Measurements from ENCODE around the gene PPFIBP1. TPM values are rescaled to one million over a fixed set of nuclear protein-coding genes. Genes with fewer than 3 reads are reported as not detected.

PPFIBP1 gene
- total and polyA plus RNA-seq, 9 of the 15 experiments (the other 6 are each of a cell fraction or from before 2014, with no cell fraction given), result 0.46 to 3.5 (median 1.8) TPM

GRCh38 chr12:27572486-27573255 is 48.7 kb downstream of the PPFIBP1 start (continued):
- TF ChIP-seq ZNF592 (IDR thresholded peaks at IDR 0.05) (no peak), NBN (IDR thresholded peaks at IDR 0.05; ENCODE audit: low read depth) (no peak), DNMT1 (IDR thresholded peaks at IDR 0.05) (no peak), KHSRP (IDR thresholded peaks at IDR 0.05) (no peak), MTA2 (IDR thresholded peaks at IDR 0.05; ENCODE audit: low read depth) (no peak), BMI1 (IDR thresholded peaks at IDR 0.05; ENCODE audit: low read length) (no peak), PML (IDR thresholded peaks at IDR 0.05; ENCODE audit: low read length) (no peak), NRF1 (conservative IDR thresholded peaks at IDR 0.05 in 1 of 2, IDR thresholded peaks at IDR 0.05 in 1 of 2) (no peak), RBM22 (IDR thresholded peaks at IDR 0.05; ENCODE audit: low read depth, low read length, poor library complexity, severe bottlenecking) (no peak), WHSC1 (IDR thresholded peaks at IDR 0.05; ENCODE audit: low read length) (no peak)
- TF ChIP-seq, protein P1, sequence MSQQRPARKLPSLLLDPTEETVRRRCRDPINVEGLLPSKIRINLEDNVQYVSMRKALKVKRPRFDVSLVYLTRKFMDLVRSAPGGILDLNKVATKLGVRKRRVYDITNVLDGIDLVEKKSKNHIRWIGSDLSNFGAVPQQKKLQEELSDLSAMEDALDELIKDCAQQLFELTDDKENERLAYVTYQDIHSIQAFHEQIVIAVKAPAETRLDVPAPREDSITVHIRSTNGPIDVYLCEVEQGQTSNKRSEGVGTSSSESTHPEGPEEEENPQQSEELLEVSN (IDR thresholded peaks at IDR 0.05; ENCODE audit: borderline replicate concordance in 1 of 2, extremely low read depth in 1 of 2, insufficient read depth in 1 of 2, insufficient read length in 1 of 2, low read depth in 1 of 2, low read length in 1 of 2, poor library complexity in 1 of 2, severe bottlenecking in 1 of 2), result no peak
- TF ChIP-seq, protein P2, sequence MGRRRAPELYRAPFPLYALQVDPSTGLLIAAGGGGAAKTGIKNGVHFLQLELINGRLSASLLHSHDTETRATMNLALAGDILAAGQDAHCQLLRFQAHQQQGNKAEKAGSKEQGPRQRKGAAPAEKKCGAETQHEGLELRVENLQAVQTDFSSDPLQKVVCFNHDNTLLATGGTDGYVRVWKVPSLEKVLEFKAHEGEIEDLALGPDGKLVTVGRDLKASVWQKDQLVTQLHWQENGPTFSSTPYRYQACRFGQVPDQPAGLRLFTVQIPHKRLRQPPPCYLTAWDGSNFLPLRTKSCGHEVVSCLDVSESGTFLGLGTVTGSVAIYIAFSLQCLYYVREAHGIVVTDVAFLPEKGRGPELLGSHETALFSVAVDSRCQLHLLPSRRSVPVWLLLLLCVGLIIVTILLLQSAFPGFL (CRISPR knock-in tag; IDR thresholded peaks at IDR 0.05), result no peak

Measured in K562 (cell line).